ENCODE results near the gene C1orf226. TPM values are rescaled to one million over a fixed set of nuclear protein-coding genes. Genes with fewer than 3 reads are reported as not detected.

The C1orf226 gene
- total RNA-seq, 1 experiment from 2014 or later: 4.3 TPM

- no peaks in the 10 kb centered on the region for H4K20me1 ChIP-seq (ENCODE audit: low read length)
- DNase-seq: no peak
- no TSS peak for BruUV-seq (replicated peaks)
- ChIA-PET CTCF (no interaction called here), POLR2A (ENCODE audit: unreplicated experiment) (no interaction called here)
- TF ChIP-seq EZH2 (IDR thresholded peaks at IDR 0.05; ENCODE audit: low read length, unreplicated experiment) (no peak), EZH2phosphoT487 (IDR thresholded peaks at IDR 0.05; ENCODE audit: borderline replicate concordance, low read length) (no peak), CTCF (conservative IDR thresholded peaks at IDR 0.05; ENCODE audit: low read depth, low read length) (no peak)
- intact Hi-C loops (cut with micrococcal nuclease): no loop called here
- peaks cover 33% of the 10 kb centered on the region for H3K4me1 ChIP-seq (ENCODE audit: insufficient read depth, low read length)
- H3K4me3 ChIP-seq (ENCODE audit: low read length): no peak overlapping the region
- no peak for ATAC-seq
- H3K27me3 ChIP-seq (ENCODE audit: low read length): no peaks in the 10 kb centered on the region
- H3F3A ChIP-seq (ENCODE audit: low read length, unreplicated experiment): no peaks in the 10 kb centered on the region
- H3K9ac ChIP-seq (ENCODE audit: low read length): no peak overlapping the region
- H3K9me3 ChIP-seq (ENCODE audit: low read length): no peaks in the 10 kb centered on the region
- H3K27ac ChIP-seq (ENCODE audit: low read length): no peak overlapping the region
- H3K9me2 ChIP-seq (replicated peaks; ENCODE audit: low read length): no peaks in the 10 kb centered on the region
- no peaks in the 10 kb centered on the region for H3K79me2 ChIP-seq (ENCODE audit: low read length)
- H2AFZ ChIP-seq (ENCODE audit: low read length): no peak overlapping the region
- no peaks in the 10 kb centered on the region for H3K36me3 ChIP-seq (ENCODE audit: low read depth, low read length)
- no peak overlapping the region for H3K4me2 ChIP-seq (ENCODE audit: low read length)
These were observed 6.1 kb upstream of the C1orf226 start for GRCh38 chr1:162375463-162375862.

DNA sequence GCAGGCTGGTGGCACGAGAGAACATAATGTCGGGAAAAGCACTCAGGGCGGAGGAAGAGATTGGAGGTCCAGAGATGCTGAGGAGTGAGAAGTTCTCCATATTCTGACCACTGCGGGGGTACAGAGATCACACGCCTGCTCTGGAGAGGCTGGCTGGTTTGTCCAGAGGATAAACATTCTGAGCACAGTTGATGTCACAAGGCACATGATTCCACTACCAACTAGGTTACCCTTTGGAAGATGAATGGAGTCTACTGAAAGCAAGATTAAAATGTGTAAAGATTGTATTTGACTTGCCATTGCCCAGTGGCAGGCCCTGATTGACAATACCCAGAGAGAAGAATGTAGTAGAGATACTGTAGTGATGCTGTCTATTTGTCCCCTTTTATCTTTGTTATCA, 4.8 kb upstream of the C1orf226 start, which contains the start of gene SPATA46:
Gene SPATA46, minus strand, starts transcription at position 164 of the 400 bp plus-strand sequence. Its CDS starts 64 bp downstream, at position 100.
- H3K9ac ChIP-seq (ENCODE audit: low read length): no peak within 1 kb of the TSS
- H3K27ac ChIP-seq (ENCODE audit: low read length): no peak within 1 kb of the TSS
- peaks cover 41% of the 10 kb centered on the region for H3K4me1 ChIP-seq (ENCODE audit: insufficient read depth, low read length)
- H3K4me2 ChIP-seq (ENCODE audit: low read length): no peak within 1 kb of the TSS
- intact Hi-C loops (cut with micrococcal nuclease): no loop called here
- DNase-seq (no peak), ATAC-seq (no peak)
- ChIA-PET CTCF (no interaction called here), POLR2A (ENCODE audit: unreplicated experiment) (no interaction called here)
- H4K20me1 ChIP-seq (ENCODE audit: low read length): no peaks in the 10 kb centered on the region
- H3K9me2 ChIP-seq (replicated peaks; ENCODE audit: low read length): no peaks in the 10 kb centered on the region
- TF ChIP-seq CTCF (conservative IDR thresholded peaks at IDR 0.05; ENCODE audit: low read depth, low read length): no peak
- no peak for TF ChIP-seq EZH2 (IDR thresholded peaks at IDR 0.05; ENCODE audit: low read length, unreplicated experiment)
- no peak for TF ChIP-seq EZH2phosphoT487 (IDR thresholded peaks at IDR 0.05; ENCODE audit: borderline replicate concordance, low read length)
- H3F3A ChIP-seq (ENCODE audit: low read length, unreplicated experiment): no peaks in the 10 kb centered on the region
- no TSS peak for BruUV-seq (replicated peaks)
- H3K79me2 ChIP-seq (ENCODE audit: low read length): no peaks in the 10 kb centered on the region
- H3K9me3 ChIP-seq (ENCODE audit: low read length): no peaks in the 10 kb centered on the region
- no peak within 1 kb of the TSS for H3K4me3 ChIP-seq (ENCODE audit: low read length)
- H3K36me3 ChIP-seq (ENCODE audit: low read depth, low read length): no peaks in the 10 kb centered on the region
- no peaks in the 10 kb centered on the region for H3K27me3 ChIP-seq (ENCODE audit: low read length)
- H2AFZ ChIP-seq (ENCODE audit: low read length): no peak within 1 kb of the TSS

- no TSS peak for BruUV-seq (replicated peaks)
- ATAC-seq: no peak
- Histone ChIP-seq H3K36me3 (ENCODE audit: low read depth, low read length) (no peaks in the 10 kb centered on the region), H3K4me3 (ENCODE audit: low read length) (no peak overlapping the region), H3K9me2 (replicated peaks; ENCODE audit: low read length) (no peaks in the 10 kb centered on the region), H2AFZ (ENCODE audit: low read length) (no peak overlapping the region), H3K79me2 (ENCODE audit: low read length) (no peaks in the 10 kb centered on the region), H4K20me1 (ENCODE audit: low read length) (no peaks in the 10 kb centered on the region), H3K9ac (ENCODE audit: low read length) (no peak overlapping the region), H3K27ac (ENCODE audit: low read length) (peak overlapping the region; percentile 95), H3F3A (ENCODE audit: low read length, unreplicated experiment) (no peaks in the 10 kb centered on the region), H3K27me3 (ENCODE audit: low read length) (no peaks in the 10 kb centered on the region), H3K4me2 (ENCODE audit: low read length) (no peak overlapping the region), H3K4me1 (ENCODE audit: insufficient read depth, low read length) (peaks cover 27% of the 10 kb centered on the region), H3K9me3 (ENCODE audit: low read length) (no peaks in the 10 kb centered on the region)
- TF ChIP-seq CTCF (conservative IDR thresholded peaks at IDR 0.05; ENCODE audit: low read depth, low read length) (no peak), EZH2phosphoT487 (IDR thresholded peaks at IDR 0.05; ENCODE audit: borderline replicate concordance, low read length) (no peak), EZH2 (IDR thresholded peaks at IDR 0.05; ENCODE audit: low read length, unreplicated experiment) (no peak)
- CTCF ChIA-PET: interaction anchor here (1.5 kb wide), 1 partner anchor 23 kb away, joined by 5 read pairs; no protein-coding TSS in a partner anchor
- DNase-seq: peak; percentile 37
- POLR2A ChIA-PET (ENCODE audit: unreplicated experiment): no interaction called here
- intact Hi-C loops (cut with micrococcal nuclease): no loop called here
These were observed 1.3 kb upstream of the C1orf226 start for GRCh38 chr1:162380061-162380846.

Measured in PC-3 (cell line).